Ectodermal cell (in vitro differentiated cells): Measurements from ENCODE around the gene KAT5.

Experiments
- H3K27ac ChIP-seq: 2 replicates; pipeline ENCODE4 v1.7.0; 2013; ENCODE audit warnings: mild to moderate bottlenecking, low read depth, low read length; ENCODE audit not compliant: insufficient read depth, poor library complexity, severe bottlenecking
- H3K27me3 ChIP-seq: 2 replicates; pipeline ENCODE4 v1.7.0; 2013; ENCODE audit warnings: mild to moderate bottlenecking, low read length; ENCODE audit not compliant: insufficient read depth, control insufficient read depth, poor library complexity, severe bottlenecking
- H3K36me3 ChIP-seq: one replicate; pipeline ENCODE4 v1.7.0; 2013; ENCODE audit warnings: low read length; ENCODE audit not compliant: control insufficient read depth, insufficient read depth
- H3K4me1 ChIP-seq: one replicate; pipeline ENCODE4 v1.7.0; 2013; ENCODE audit warnings: low read length; ENCODE audit not compliant: control insufficient read depth, insufficient read depth
- H3K4me3 ChIP-seq: 2 replicates; pipeline ENCODE4 v1.7.0; 2013; ENCODE audit warnings: low read depth, low read length, control low read depth; ENCODE audit not compliant: insufficient read depth
- H3K9me3 ChIP-seq: 2 replicates; pipeline ENCODE4 v1.7.0; 2013; ENCODE audit warnings: mild to moderate bottlenecking, low read length, moderate library complexity; ENCODE audit not compliant: control insufficient read depth
- WGBS, 2 experiments: methylation state at CpG; one replicate each; pipeline ENCODE4 v1.1.7; 2013; ENCODE audit warnings: missing lambda C conversion rate in 2 of 2; 5-methylcytosine and 5-hydroxymethylcytosine counted together

Gene KAT5

GRCh38 chr11:65708451-65708850 lies 3.6 kb upstream of the KAT5 start:
- 88 to 93% methylated on average over 5 of the region's 5 CpGs for WGBS, 2 experiments
- Histone ChIP-seq H3K36me3 (no peaks in the 10 kb centered on the region), H3K9me3 (no peaks in the 10 kb centered on the region), H3K27ac (no peak overlapping the region), H3K27me3 (peaks cover 16% of the 10 kb centered on the region), H3K4me3 (no peak overlapping the region), H3K4me1 (peaks cover 3% of the 10 kb centered on the region)

- peaks cover 6% of the 10 kb centered on the region for H3K36me3 ChIP-seq
- H3K27ac ChIP-seq = no peak overlapping the region
- no peaks in the 10 kb centered on the region for H3K9me3 ChIP-seq
- peaks cover 3% of the 10 kb centered on the region for H3K4me1 ChIP-seq
- 84 to 86% methylated on average over 8 of the region's 8 CpGs for WGBS, 2 experiments
- no peak overlapping the region for H3K4me3 ChIP-seq
- H3K27me3 ChIP-seq = peaks cover 16% of the 10 kb centered on the region
Observed at GRCh38 chr11:65709661-65710060, 2.4 kb upstream of the KAT5 start.

DNA sequence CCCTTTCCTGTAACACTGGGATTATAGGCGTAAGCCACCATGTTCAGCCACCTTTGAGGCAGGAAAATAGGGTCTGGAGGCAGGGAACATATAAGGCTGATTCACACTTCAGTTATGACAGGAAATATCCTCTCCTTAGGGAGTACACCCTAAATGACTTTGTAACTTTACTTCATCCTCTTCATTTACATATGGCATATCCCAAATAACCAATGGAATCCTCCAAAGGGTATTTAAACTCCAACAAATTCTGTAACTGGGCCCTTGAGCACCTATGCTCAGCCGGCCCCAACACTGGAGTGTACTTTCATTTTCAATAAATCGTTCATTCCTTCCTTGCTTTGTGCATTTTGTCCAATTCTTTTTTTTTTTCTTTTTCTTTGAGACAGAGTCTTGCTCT lies 1.6 kb upstream of the KAT5 start:
- Histone ChIP-seq H3K27ac (no peak overlapping the region), H3K27me3 (peaks cover 12% of the 10 kb centered on the region), H3K9me3 (no peaks in the 10 kb centered on the region), H3K4me1 (peaks cover 3% of the 10 kb centered on the region), H3K36me3 (peaks cover 13% of the 10 kb centered on the region), H3K4me3 (no peak overlapping the region)
- 86 to 92% methylated on average over 3 of the region's 3 CpGs for WGBS, 2 experiments

GRCh38 chr11:65712633-65713076 lies 603 bp downstream of the KAT5 start:
- 66 to 68% methylated on average over 11 of the region's 11 CpGs for WGBS, 2 experiments
- peaks cover 29% of the 10 kb centered on the region for H3K36me3 ChIP-seq
- H3K9me3 ChIP-seq = no peaks in the 10 kb centered on the region
- H3K4me1 ChIP-seq = peaks cover 3% of the 10 kb centered on the region
- H3K4me3 ChIP-seq = peak overlapping the region; percentile 83
- peaks cover 4% of the 10 kb centered on the region for H3K27me3 ChIP-seq
- H3K27ac ChIP-seq = no peak overlapping the region

- peaks cover 34% of the 10 kb centered on the region for H3K36me3 ChIP-seq
- no peaks in the 10 kb centered on the region for H3K27me3 ChIP-seq
- 95 to 96% methylated on average over 23 to 24 of the region's 24 CpGs for WGBS, 2 experiments
- no peak overlapping the region for H3K27ac ChIP-seq
- H3K4me1 ChIP-seq = peaks cover 3% of the 10 kb centered on the region
- H3K4me3 ChIP-seq = peak overlapping the region; percentile 83
- no peaks in the 10 kb centered on the region for H3K9me3 ChIP-seq
Observed at GRCh38 chr11:65713212-65713969, 1.3 kb downstream of the KAT5 start.

DNA sequence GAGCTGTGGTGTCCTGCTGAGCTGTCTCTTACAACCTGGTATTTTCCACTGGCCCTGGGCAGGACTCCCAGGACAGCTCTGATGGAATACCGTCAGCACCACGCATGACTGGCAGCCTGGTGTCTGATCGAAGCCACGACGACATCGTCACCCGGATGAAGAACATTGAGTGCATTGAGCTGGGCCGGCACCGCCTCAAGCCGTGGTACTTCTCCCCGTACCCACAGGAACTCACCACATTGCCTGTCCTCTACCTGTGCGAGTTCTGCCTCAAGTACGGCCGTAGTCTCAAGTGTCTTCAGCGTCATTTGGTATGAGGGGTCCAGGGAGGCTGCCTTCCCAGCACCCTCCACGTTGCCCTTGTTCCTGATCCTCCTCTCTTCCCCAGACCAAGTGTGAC lies 2.4 kb downstream of the KAT5 start:
- Histone ChIP-seq H3K36me3 (peaks cover 43% of the 10 kb centered on the region), H3K27ac (no peak overlapping the region), H3K4me3 (no peak overlapping the region), H3K27me3 (no peaks in the 10 kb centered on the region), H3K4me1 (peaks cover 9% of the 10 kb centered on the region), H3K9me3 (no peaks in the 10 kb centered on the region)
- WGBS, 2 experiments = 95 to 96% methylated on average over 16 of the region's 16 CpGs

- no peaks in the 10 kb centered on the region for H3K27me3 ChIP-seq
- no peaks in the 10 kb centered on the region for H3K9me3 ChIP-seq
- H3K27ac ChIP-seq = no peak overlapping the region
- 79 to 82% methylated on average over 7 of the region's 7 CpGs for WGBS, 2 experiments
- H3K4me3 ChIP-seq = no peak overlapping the region
- H3K36me3 ChIP-seq = peaks cover 43% of the 10 kb centered on the region
- peaks cover 13% of the 10 kb centered on the region for H3K4me1 ChIP-seq
Observed at GRCh38 chr11:65716302-65716701, 4.2 kb downstream of the KAT5 start.

GRCh38 chr11:65716774-65717405 lies 4.8 kb downstream of the KAT5 start:
- WGBS, 2 experiments = 94 to 95% methylated on average over 14 of the region's 14 CpGs
- H3K9me3 ChIP-seq = no peaks in the 10 kb centered on the region
- no peak overlapping the region for H3K4me3 ChIP-seq
- H3K27ac ChIP-seq = no peak overlapping the region
- H3K27me3 ChIP-seq = no peaks in the 10 kb centered on the region
- peaks cover 13% of the 10 kb centered on the region for H3K4me1 ChIP-seq
- H3K36me3 ChIP-seq = peaks cover 43% of the 10 kb centered on the region

- Histone ChIP-seq H3K9me3 (no peaks in the 10 kb centered on the region), H3K36me3 (peaks cover 43% of the 10 kb centered on the region)
- 95 to 96% methylated on average over 6 of the region's 6 CpGs for WGBS, 2 experiments
Observed at GRCh38 chr11:65717906-65718305, 5.9 kb downstream of the KAT5 start.

DNA sequence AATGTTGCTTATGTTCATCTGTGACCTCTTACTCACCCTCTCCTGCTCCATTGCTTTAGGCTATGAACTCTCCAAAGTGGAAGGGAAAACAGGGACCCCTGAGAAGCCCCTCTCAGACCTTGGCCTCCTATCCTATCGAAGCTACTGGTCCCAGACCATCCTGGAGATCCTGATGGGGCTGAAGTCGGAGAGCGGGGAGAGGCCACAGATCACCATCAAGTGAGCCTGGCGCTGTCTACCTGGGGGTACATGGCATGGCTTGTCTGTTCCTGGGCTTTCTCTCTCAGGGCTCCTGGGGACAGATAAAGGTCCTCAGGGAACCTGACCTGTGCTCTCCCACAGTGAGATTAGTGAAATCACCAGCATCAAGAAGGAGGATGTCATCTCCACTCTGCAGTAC lies 6.5 kb downstream of the KAT5 start:
- Histone ChIP-seq H3K9me3 (no peaks in the 10 kb centered on the region), H3K4me1 (peaks cover 10% of the 10 kb centered on the region), H3K4me3 (no peak overlapping the region), H3K36me3 (peaks cover 43% of the 10 kb centered on the region), H3K27me3 (no peaks in the 10 kb centered on the region), H3K27ac (no peak overlapping the region)
- 95 to 99% methylated on average over 4 of the region's 4 CpGs for WGBS, 2 experiments

More at GRCh38 chr11:65717906-65718305, 5.9 kb downstream of the KAT5 start:
- Histone ChIP-seq H3K4me3 (no peak overlapping the region), H3K27ac (no peak overlapping the region), H3K4me1 (peaks cover 11% of the 10 kb centered on the region), H3K27me3 (no peaks in the 10 kb centered on the region)
